Endometrium (tissue), 2 donors: ENCODE measurements around the gene KIDINS220.
A peak's percentile ranks its signal among the peaks of the same experiment; 100 is the strongest.

ENCODE experiments used
- FAIRE-seq: peaks from 2 replicates; lab custom pipeline; 2012; peaks lifted over from hg19 to GRCh38; lab: Jason Lieb, UNC
- donor health status: control.
- donor health status: control.

The KIDINS220 gene

DNA sequence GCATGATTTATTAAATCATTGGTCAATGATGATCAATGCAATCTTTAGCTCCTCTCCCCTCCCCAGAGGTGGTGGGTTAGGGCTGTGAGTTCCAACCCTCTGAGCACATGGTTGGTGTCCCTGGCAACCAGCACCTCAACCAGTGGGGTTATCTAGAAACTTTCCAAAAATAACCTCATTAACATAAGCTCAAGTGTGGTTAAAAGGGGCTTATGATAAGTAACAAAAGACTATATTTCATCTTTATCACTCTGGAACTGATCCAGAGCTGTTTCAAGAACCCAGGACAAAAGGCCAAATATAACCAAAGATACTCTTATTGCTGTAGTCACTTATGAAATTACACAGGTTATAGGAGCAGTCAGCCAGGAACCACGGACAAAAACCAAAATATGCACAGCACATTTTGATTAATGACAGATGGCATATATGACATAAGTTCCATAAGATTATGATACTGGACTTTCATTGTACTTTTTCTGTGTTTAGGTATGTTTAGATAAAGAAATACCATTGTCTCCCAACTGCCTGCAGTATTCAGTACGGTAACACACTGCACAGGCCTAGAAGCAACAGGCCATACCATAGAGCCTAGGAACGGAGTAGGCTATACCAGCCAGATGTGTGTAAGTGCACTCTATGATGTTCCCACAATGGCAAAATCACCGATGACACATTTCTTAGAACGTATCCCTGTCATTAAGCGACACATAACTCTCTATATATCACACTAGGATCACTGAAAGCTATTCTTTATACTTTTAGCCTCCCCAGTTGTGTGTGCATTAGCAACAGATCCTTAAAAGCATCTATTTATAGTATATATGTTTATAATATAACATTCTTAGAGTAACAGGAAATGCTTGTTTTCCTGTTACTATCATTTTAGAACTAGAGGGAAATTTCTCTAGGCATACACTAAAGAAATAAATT is 31.9 kb downstream of the KIDINS220 start:
- FAIRE-seq, result no peak

DNA sequence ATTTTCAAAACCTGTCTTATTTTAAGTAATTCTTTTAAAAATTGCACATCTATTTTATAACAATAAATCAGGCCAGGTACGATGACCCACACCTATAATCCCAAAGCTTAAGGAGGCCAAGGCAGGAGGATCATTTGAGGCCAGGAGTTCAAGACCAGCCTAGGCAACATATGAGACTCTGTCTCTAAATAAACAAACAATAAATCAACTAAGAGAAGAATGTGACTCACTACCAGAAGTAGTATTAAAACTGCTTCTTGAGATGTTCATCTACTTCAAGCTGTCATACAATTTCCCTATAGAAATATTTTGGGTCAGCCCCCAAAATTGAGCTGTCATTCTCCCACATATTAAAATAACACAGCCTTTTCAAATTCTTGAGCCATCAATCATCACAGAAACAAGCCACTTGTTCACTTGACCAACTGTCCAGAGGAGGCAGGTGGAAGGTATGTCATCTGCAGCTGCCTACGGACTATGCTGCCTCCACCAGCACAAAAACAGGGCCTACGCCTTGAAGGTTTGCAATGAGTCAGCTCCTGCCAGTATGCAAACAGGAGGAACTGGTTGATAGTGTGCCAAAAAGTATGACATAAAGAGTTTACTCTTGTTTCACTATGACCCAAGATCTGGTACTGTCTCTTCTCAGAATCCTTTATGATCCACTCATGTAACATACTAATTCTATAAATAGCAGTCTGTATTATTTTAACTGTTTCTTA is 33.6 kb downstream of the KIDINS220 start:
- no peak for FAIRE-seq

DNA sequence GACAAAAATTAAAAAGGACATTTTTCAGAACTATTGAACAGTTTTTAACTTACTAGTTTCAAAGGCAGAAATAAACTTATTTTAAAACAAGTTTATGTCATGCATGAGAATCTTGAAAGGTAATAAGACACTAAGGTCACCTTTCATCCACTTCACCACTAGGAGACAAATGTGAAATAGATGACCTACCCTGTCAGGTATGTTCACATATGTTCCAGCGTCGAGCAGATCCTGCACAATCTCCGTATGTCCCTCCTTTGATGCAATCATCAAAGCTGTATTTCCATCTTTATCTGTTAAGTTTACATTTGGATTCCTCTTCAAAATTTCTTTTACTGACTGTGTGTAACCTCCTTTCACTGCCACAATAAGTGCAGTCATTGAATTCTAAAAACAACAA is 34.7 kb downstream of the KIDINS220 start:
- no peak for FAIRE-seq

DNA sequence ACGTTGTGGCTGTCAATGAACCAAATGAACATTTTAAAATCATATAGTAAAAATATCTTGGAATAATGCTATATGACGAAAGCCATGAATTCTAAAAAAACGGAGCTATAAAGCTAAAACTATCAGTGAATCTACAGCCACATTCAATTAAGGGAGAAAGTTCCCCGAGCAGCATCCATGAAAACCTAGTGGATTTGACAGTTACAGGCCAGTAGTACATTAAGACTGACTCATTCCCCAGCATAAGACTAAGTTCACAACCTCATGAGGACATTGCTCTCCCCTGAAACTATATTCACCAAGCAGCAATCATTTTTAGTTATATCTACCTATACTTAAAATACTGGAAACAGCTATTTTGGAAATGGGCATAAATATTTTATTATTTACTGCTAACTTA is 36.6 kb downstream of the KIDINS220 start:
- no peak for FAIRE-seq

DNA sequence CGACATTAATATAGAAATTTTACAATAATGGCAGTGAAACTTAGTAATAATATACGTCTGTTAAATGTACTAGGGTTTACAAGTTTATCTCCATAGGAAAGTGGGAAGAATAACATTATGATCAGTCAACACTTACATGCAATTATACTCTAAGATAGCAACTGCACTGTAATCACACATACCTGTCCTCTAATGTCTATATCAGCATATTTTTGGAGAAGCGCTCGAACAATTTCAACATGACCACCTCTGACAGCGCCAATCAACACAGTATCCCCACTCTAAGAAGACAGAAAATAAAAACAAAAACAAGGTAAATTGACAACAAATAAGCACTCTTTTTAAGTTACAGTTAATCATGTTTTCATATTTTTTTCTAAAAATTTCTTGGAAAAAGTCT is 37.2 kb downstream of the KIDINS220 start:
- no peak for FAIRE-seq

DNA sequence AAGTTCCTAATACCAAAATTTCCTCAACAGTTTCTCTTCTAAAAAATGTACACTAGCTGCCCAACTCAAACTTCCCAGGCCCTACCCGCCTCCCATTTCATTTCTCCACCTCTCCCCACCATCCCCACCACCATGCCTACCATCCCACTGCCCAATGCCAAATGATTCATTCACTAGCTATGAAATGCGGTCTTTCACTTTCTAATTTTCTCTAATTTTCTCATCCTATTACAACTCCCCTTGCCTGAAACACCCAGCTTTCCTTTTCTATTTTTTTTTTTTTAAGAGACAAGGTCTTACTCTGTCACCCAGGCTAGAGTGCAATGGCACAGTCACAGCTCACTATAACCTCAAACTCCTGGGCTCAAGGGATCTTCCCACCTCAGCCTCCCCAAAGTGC is 38.4 kb downstream of the KIDINS220 start:
- FAIRE-seq, result no peak

DNA sequence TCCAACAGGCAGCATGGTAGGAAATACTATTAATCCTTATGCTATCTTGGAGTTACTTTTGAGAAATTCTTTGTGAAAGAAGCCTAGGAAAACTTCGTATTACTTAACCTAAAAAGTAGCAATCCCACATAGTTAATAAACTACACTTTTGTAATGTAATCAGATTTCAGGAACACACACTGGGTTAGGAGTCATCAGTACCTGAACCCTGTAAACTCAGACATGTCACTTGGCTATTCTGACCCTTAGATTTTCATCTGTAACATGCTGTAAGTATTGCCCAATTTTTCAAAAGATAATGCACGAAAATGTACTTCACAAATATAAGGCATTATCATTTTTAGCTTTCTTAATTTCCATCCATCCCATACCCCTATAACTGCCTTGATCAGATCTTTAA is 39.0 kb downstream of the KIDINS220 start:
- no peak for FAIRE-seq

DNA sequence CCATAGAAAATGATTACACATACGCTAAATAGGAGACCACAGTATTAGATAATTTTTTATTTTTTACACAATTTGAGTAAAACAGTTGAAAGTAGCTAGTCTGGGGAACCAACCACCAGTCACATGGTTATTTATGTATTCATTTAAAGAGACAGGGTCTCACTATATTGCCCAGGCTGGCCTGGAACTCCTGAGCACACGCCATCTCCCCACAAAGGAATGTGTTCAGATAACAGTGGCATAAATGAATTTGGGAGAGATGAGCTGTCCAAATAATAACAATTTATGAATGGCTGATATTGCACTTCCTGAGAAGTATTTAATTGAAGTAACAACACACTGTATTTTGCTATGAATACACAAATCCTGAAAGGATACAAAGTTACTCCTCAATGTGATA is 39.7 kb downstream of the KIDINS220 start:
- FAIRE-seq, result no peak

DNA sequence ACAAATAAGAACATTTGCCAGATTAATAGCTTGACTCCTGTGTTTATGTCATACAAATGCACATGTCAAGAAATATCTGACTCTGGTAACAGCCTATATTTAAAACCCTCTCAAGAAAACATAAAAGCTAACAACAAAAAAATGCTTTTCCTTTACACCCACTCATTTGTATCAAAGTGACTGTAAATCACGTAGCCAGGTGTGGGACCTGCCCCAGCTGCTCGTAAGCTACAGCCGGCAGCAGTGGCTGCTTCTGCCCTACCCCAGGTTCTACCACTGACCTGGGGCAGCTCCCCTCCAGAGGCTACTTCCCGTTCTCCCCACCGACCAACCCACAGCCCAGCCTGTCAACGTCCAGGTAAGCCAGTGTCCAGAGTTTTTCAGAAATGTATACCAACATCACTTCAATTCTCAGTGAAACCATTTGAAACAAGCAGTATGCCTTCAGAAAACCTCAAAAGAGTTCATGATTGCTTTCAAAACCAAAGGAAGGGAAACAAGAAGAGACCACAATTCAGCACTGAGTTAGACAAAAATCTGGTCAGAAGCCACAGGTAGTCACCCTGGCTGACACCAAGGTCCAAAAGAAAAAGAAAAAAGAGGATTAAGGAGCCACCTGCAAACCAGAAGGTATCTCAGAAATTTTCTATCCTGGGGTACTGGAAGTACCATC is 40.4 kb downstream of the KIDINS220 start:
- no peak for FAIRE-seq

DNA sequence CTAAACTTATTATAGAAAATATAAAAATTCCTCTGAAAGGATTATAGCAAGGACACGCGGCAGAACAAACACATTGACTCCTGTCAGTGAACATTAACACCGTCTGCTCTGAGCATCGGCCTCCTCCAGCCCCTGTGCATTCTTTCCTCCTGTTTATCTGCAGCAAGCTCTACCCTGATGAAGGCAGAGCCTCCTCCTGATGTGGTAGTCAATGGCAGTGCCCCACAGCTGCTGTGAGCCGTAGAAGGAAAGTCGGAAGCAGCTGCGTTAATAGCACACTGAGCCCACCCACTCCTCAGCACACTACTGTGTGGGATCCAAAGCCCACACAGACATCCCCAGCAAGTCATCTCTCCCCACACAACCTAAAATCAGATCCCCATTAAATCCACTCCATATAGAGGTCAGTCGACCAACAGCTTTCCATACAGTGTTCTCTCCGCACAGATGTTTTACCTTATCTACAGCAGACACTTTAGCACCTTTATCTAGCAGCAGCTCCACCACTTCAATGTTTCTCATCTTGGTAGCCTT is 41.0 kb downstream of the KIDINS220 start:
- no peak for FAIRE-seq

DNA sequence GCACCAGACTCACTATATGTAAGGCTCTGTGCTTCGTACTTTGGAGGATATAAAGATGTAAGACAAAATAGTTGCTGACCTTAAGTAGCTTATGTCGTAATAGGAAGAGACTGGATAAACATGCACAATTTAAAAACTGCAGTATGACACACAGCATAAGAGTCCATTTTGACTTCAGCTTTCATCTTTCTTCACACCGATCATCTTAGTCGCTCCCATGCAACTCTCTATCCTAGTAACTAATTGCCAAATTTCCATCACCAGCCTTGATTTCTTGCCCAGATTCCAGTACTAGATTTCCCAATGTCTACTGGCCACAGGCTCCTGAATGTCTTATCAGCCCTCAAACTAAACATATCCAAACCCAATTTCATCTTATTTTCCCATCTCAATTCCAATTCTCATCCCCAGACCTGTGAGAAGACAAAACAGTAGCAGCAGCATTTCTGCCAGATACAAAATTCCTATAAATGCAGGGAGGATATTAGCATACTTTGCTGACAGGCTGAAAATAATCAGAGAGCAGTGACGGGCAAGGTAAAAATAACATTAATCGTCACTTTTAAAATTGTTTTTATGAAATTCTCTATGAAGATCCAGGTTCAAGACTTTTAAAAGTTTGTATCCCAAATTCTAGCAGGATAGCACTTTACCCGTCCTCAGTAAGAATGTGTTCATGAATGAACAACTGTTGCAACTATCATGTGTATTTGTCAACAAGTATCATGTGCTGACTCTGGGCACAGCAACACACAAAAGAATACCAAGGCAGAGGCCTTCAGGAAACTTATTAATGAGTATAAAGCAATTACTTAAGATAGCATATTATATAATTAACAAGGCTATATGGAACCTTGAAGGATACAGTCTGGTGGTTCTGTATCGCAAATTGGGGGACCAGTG is 42.2 kb downstream of the KIDINS220 start:
- no peak for FAIRE-seq

DNA sequence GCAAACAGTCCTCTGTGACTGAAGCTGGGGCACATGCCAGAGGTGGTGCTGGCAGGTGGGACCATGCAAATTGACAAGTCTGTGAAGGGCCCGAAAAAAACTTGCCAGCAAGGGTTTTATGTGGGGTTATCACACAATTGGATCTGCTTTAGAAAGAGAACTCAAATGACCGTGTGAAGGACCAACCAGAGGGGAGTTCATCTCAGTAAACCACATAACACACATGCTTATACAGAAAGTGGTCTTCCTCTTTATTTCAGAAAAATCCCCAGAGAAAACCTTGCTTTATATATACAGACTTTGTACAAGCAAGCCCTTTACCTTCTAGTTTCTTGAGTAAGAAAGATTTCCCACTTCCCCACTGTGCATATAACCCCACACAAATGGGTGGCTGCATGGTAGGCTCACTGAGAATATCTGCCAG is 46.7 kb downstream of the KIDINS220 start:
- FAIRE-seq, result no peak

DNA sequence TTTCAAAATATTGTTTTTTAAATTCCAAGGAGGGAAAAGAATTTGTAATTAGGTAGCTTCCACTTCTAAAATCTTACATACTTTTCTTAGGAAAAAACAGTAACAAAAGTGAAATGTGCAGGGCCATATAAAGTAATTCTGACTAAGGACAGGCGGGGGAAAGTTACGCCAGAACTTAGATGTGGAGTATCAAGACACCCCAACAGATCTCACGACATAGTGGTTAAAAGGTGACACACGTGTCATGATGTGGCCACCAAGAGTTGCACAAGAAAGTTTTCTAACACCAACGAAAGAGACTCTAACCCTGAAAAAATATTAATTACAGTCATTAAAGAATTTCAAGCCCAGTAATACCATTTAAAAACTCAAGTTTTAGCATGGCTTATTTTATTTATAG is 51.0 kb downstream of the KIDINS220 start:
- no peak for FAIRE-seq

DNA sequence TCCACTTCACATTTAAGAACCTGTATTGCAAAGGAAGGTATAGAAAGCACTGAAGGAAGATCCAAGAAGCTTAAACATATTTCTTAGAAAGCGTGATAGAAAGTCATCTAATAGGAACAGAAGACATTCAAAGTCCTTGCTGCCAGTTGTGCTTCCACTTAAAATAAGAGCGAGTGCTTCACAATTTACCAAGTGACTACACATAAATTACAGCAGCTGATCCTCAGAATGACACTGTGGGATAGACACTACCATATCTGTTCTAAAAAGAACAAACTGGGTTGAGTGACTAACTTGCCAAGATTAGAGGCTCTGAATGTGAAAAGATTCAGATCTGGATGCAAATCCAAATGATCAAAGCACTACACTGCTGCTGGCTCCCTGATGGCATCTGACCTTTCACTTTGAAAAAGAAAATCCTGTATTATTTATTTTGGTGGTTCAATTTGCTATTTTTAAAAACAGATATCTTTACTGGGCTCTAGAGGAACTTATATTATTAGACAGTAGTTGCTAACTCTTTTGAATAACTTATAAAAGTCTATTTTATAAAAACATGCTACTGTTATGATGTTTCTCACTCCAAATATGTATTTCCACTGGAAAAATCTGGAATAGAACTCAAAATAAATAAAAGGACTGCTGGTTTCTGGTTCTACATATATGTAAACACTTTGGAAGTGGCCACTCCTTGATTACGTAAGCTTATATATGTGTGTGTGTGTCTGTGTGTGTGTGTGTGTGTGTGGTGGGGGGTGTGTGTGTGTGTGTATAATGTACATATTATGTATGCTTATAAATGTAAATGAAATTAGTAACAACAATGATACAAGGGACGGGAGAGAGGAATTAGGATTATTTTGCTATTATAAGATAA is 57.4 kb downstream of the KIDINS220 start:
- no peak for FAIRE-seq

DNA sequence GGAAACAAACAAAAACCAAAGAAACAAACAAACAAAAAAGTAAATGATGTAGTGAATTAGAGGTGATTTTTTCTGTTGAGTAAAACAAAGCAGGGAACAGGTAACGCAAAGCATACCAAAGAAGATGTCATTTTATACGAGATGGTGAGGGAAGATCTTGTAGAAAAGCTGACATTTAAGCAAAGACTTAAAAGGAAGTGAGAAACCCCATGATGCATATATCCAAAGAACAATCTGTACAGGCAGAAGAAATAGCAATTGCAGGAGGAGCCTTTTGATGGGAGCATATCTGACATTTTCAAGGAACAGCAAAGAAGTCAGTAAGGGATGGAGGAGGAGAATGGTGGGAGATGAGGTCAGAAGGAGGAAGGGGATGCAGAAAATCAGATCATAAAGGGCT is 63.0 kb downstream of the KIDINS220 start:
- FAIRE-seq, result no peak

DNA sequence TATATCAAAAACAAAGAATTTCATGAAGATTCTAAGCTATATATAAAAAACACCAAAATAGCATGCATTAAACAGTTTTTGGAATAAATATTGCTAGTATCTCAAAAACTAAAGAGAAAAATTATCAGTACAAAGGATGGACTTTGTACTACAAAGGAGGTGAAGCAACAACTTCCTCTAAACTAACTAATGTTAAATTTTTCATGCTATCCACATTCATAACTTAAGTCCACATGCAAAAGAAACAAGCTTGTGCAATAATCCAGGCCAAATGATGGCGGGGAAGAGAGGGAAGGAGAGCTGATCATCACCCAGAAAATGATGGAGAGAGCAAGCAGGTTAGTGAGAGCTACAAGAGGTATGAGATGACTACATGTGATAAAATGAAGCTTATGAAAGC is 70.1 kb downstream of the KIDINS220 start:
- FAIRE-seq, result no peak

DNA sequence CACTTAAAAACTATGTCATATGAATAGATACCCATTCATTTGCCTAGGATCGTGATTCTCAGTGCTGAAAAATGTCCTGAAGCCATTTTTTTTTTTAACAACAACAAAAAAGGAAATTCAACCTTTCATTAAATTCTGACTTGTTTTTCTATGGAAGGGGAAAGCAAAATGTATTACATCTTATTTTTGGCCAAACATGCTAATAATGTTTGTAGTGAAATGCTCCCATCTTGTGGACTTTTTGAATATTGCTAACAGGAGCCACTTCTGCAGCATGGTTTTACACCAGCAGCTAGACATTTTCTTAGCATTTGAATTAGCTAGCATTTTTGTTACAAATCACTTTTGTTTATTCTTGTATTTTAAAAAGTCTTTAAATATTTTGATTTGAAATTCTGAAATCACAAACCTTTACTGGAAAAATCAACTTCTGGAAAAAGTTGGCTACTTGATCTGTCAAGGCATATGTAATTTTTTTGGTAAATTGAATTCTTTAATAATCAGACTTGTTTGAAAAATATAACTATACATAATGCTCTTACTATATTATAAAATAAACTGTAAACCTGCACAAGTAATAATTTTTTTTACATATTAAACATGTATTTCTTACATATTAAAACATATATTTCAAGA is 75.8 kb downstream of the KIDINS220 start:
- FAIRE-seq, result peak; percentile 95

DNA sequence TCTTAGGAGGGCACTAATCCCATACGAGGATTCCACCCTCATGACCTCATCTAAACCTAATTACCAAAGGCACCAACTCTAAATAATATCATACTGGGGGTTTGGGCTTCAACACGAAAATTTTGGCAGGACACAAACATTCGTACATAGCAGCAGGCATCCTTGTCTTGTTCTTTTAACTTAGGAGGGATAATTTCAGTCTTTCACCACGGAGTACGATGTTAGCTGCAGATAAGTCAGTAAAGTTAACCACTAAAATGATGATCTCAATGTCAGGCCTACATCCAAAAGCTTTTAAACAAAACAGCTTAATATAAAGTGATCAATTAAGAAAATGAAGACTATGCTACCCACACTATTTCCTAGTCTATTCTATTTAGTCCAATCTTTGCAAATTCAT is 80.7 kb downstream of the KIDINS220 start:
- no peak for FAIRE-seq

DNA sequence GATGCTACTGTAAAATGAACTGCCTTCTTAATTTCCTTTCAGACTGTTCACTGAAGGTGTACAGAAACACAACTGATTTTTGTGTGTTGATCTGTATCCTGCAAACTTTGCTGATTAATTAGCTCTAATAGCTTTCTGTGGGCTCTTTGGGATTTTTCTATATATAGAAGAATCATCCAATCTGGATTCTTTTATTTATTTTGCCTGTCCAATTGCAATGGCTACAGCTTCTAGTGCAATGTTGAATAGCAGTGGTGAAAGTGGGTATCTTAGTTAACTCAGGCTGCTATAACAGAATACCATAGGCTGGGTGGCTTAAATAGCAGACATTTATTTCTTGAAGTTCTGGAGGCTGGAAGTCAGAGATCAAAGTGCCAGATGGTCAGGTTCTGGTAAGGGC is 81.2 kb downstream of the KIDINS220 start:
- no peak for FAIRE-seq
